Measurements from ENCODE around the gene DNAJC27. TPM values are rescaled to one million over a fixed set of nuclear protein-coding genes. Genes with fewer than 3 reads are reported as not detected.

DNAJC27 gene
- total RNA-seq, 2 experiments from 2014 or later: 20.0 to 23.1 TPM

- ATAC-seq (ENCODE audit: poor library complexity) (no peak), DNase-seq (no peak)
- POLR2A ChIA-PET: no interaction called here
- TF ChIP-seq, protein P1, sequence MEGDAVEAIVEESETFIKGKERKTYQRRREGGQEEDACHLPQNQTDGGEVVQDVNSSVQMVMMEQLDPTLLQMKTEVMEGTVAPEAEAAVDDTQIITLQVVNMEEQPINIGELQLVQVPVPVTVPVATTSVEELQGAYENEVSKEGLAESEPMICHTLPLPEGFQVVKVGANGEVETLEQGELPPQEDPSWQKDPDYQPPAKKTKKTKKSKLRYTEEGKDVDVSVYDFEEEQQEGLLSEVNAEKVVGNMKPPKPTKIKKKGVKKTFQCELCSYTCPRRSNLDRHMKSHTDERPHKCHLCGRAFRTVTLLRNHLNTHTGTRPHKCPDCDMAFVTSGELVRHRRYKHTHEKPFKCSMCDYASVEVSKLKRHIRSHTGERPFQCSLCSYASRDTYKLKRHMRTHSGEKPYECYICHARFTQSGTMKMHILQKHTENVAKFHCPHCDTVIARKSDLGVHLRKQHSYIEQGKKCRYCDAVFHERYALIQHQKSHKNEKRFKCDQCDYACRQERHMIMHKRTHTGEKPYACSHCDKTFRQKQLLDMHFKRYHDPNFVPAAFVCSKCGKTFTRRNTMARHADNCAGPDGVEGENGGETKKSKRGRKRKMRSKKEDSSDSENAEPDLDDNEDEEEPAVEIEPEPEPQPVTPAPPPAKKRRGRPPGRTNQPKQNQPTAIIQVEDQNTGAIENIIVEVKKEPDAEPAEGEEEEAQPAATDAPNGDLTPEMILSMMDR (IDR thresholded peaks at IDR 0.05): no peak
- H3K4me3 Mint-ChIP-seq: no peak overlapping the region
- peaks cover 5% of the 10 kb centered on the region for H3K9me3 Mint-ChIP-seq
- CTCF ChIA-PET: no interaction called here
- peaks cover 98% of the 10 kb centered on the region for H3K36me3 Mint-ChIP-seq (ENCODE audit: low read depth)
- Histone ChIP-seq H3K27ac (ENCODE audit: low read depth in 1 of 2, low read length in 2 of 2) (no peak overlapping the region), H3K4me3 (ENCODE audit: low read length) (no peak overlapping the region), H3K36me3 (ENCODE audit: insufficient read depth, low read length) (peaks cover 84% of the 10 kb centered on the region), H3K9me3 (ENCODE audit: control insufficient read depth in 1 of 2, insufficient read depth in 1 of 2, low read length in 2 of 2) (peaks cover 4 to 13% of the 10 kb centered on the region in 2 experiments), H3K27me3 (ENCODE audit: control insufficient read depth in 1 of 2, insufficient read depth in 2 of 2, low read length in 2 of 2) (no peaks in the 10 kb centered on the region), H3K4me1 (ENCODE audit: insufficient read depth, low read length) (no peaks in the 10 kb centered on the region)
- no peak overlapping the region for H3K27ac Mint-ChIP-seq
- peaks cover 18% of the 10 kb centered on the region for H3K4me1 Mint-ChIP-seq (ENCODE audit: low read depth)
- no peaks in the 10 kb centered on the region for H3K27me3 Mint-ChIP-seq
- intact Hi-C loops (cut with DNase I, micrococcal nuclease): no loop called here
Measured at GRCh38 chr2:24958411-24958935, 13.3 kb downstream of the DNAJC27 start.

GRCh38 chr2:24957976-24958375 lies 13.8 kb downstream of the DNAJC27 start:
- H3K27me3 ChIP-seq (ENCODE audit: control insufficient read depth in 1 of 2, insufficient read depth in 2 of 2, low read length in 2 of 2): no peaks in the 10 kb centered on the region
- intact Hi-C loops (cut with DNase I, micrococcal nuclease): no loop called here
- no peak overlapping the region for H3K4me3 Mint-ChIP-seq
- H3K27ac ChIP-seq (ENCODE audit: low read depth in 1 of 2, low read length in 2 of 2): no peak overlapping the region
- peaks cover 5% of the 10 kb centered on the region for H3K9me3 Mint-ChIP-seq
- ATAC-seq (ENCODE audit: poor library complexity) (no peak), DNase-seq (no peak)
- H3K4me3 ChIP-seq (ENCODE audit: low read length): no peak overlapping the region
- ChIA-PET CTCF (no interaction called here), POLR2A (no interaction called here)
- no peaks in the 10 kb centered on the region for H3K4me1 ChIP-seq (ENCODE audit: insufficient read depth, low read length)
- TF ChIP-seq, protein P1 (IDR thresholded peaks at IDR 0.05): no peak
- H3K27me3 Mint-ChIP-seq: no peaks in the 10 kb centered on the region
- H3K36me3 Mint-ChIP-seq (ENCODE audit: low read depth): peaks cover 98% of the 10 kb centered on the region
- H3K9me3 ChIP-seq (ENCODE audit: control insufficient read depth in 1 of 2, insufficient read depth in 1 of 2, low read length in 2 of 2): peaks cover 4 to 13% of the 10 kb centered on the region in 2 experiments
- H3K4me1 Mint-ChIP-seq (ENCODE audit: low read depth): peaks cover 17% of the 10 kb centered on the region
- no peak overlapping the region for H3K27ac Mint-ChIP-seq
- H3K36me3 ChIP-seq (ENCODE audit: insufficient read depth, low read length): peaks cover 81% of the 10 kb centered on the region

- Mint-ChIP-seq H3K9me3 (peaks cover 5% of the 10 kb centered on the region), H3K4me1 (ENCODE audit: low read depth) (peaks cover 17% of the 10 kb centered on the region), H3K27me3 (no peaks in the 10 kb centered on the region), H3K36me3 (ENCODE audit: low read depth) (peaks cover 98% of the 10 kb centered on the region), H3K27ac (no peak overlapping the region), H3K4me3 (no peak overlapping the region)
- Histone ChIP-seq H3K36me3 (ENCODE audit: insufficient read depth, low read length) (peaks cover 75% of the 10 kb centered on the region), H3K4me1 (ENCODE audit: insufficient read depth, low read length) (no peaks in the 10 kb centered on the region), H3K9me3 (ENCODE audit: control insufficient read depth in 1 of 2, insufficient read depth in 1 of 2, low read length in 2 of 2) (peaks cover 4 to 13% of the 10 kb centered on the region in 2 experiments), H3K4me3 (ENCODE audit: low read length) (no peak overlapping the region), H3K27me3 (ENCODE audit: control insufficient read depth in 1 of 2, insufficient read depth in 2 of 2, low read length in 2 of 2) (no peaks in the 10 kb centered on the region), H3K27ac (ENCODE audit: low read depth in 1 of 2, low read length in 2 of 2) (no peak overlapping the region)
- TF ChIP-seq, protein P1 (IDR thresholded peaks at IDR 0.05): no peak
- intact Hi-C loops (cut with DNase I, micrococcal nuclease): no loop called here
- ChIA-PET POLR2A (no interaction called here), CTCF (no interaction called here)
- no peak for DNase-seq
- no peak for ATAC-seq (ENCODE audit: poor library complexity)
Measured at GRCh38 chr2:24957221-24957620, 14.5 kb downstream of the DNAJC27 start.
